SK-N-SH treated with all-trans-retinoic acid at 6 μM for 48 hours (cell line): ENCODE measurements around the gene STEAP2.

Experiments
- ATAC-seq: fragments of 200-7000 bp; cut with Tn5 transposase; 3 replicates; pipeline ENCODE4 v1.9.1; 2020; ENCODE audit warnings: mild to moderate bottlenecking, moderate library complexity
- ARNTL ChIP-seq: fragments of 450-650 bp; formaldehyde crosslinking; IDR thresholded peaks from 2 replicates; pipeline ENCODE4 v1.5.0; 2020; ENCODE audit warnings: low read depth, mild to moderate bottlenecking, moderate library complexity, borderline replicate concordance
- BACH2 ChIP-seq: fragments of 250-450 bp; sonication (Bioruptor Pico); IDR thresholded peaks from 2 replicates; pipeline ENCODE4 v1.9.0; 2021; ENCODE audit warnings: mild to moderate bottlenecking, borderline replicate concordance
- CREB5 ChIP-seq: fragments of 250-450 bp; sonication (Bioruptor Pico); IDR thresholded peaks from 2 replicates; pipeline ENCODE4 v1.5.1; 2020; ENCODE audit warnings: low read depth, mild to moderate bottlenecking, moderate library complexity
- CSDC2 ChIP-seq: fragments of 250-450 bp; sonication (Bioruptor Pico); IDR thresholded peaks from 2 replicates; pipeline ENCODE4 v1.5.0; 2020; ENCODE audit warnings: mild to moderate bottlenecking, moderate library complexity
- CSRNP3 ChIP-seq: fragments of 250-450 bp; sonication (Bioruptor Pico); IDR thresholded peaks from 2 replicates; pipeline ENCODE4 v1.5.1; 2021; ENCODE audit warnings: mild to moderate bottlenecking, moderate library complexity
- ESRRG ChIP-seq: fragments of 250-450 bp; sonication (Bioruptor Pico); IDR thresholded peaks from 2 replicates; pipeline ENCODE4 v1.6.1; 2021; ENCODE audit warnings: mild to moderate bottlenecking
- GLIS3 ChIP-seq: fragments of 250-450 bp; sonication (Bioruptor Pico); IDR thresholded peaks from 2 replicates; pipeline ENCODE4 v1.5.0; 2020; ENCODE audit warnings: mild to moderate bottlenecking, moderate library complexity
- ISL1 ChIP-seq: fragments of 250-450 bp; sonication (Bioruptor Pico); IDR thresholded peaks from 2 replicates; pipeline ENCODE4 v2.1.2; 2022; ENCODE audit warnings: mild to moderate bottlenecking, moderate library complexity
- OSR1 ChIP-seq: fragments of 250-450 bp; sonication (Bioruptor Pico); IDR thresholded peaks from 2 replicates; pipeline ENCODE4 v1.8.0; 2022; ENCODE audit warnings: moderate library complexity, mild to moderate bottlenecking, inconsistent platforms
- PATZ1 ChIP-seq: fragments of 250-450 bp; sonication (Bioruptor Pico); IDR thresholded peaks from 2 replicates; pipeline ENCODE4 v1.8.0; 2020; ENCODE audit warnings: mild to moderate bottlenecking, moderate library complexity, borderline replicate concordance
- POU6F1 ChIP-seq: fragments of 250-450 bp; sonication (Bioruptor Pico); IDR thresholded peaks from 2 replicates; pipeline ENCODE4 v1.8.0; 2021; ENCODE audit warnings: low read depth, mild to moderate bottlenecking, moderate library complexity, borderline replicate concordance
- PPARA ChIP-seq: fragments of 250-450 bp; sonication (Bioruptor Pico); IDR thresholded peaks from 2 replicates; pipeline ENCODE4 v1.5.0; 2020; ENCODE audit warnings: mild to moderate bottlenecking, borderline replicate concordance
- RARB ChIP-seq: fragments of 250-450 bp; sonication (Bioruptor Pico); IDR thresholded peaks from 2 replicates; pipeline ENCODE4 v1.8.0; 2021; ENCODE audit warnings: mild to moderate bottlenecking, moderate library complexity
- TCF4 ChIP-seq: fragments of 250-450 bp; sonication (Bioruptor Pico); IDR thresholded peaks from 2 replicates; pipeline ENCODE4 v1.8.0; 2021; ENCODE audit warnings: mild to moderate bottlenecking, moderate library complexity, borderline replicate concordance
- TSHZ2 ChIP-seq: fragments of 250-450 bp; sonication (Bioruptor Pico); IDR thresholded peaks from 2 replicates; pipeline ENCODE4 v1.5.0; 2020; ENCODE audit warnings: mild to moderate bottlenecking, moderate library complexity
- ZC3H10 ChIP-seq: fragments of 250-450 bp; sonication (Bioruptor Pico); IDR thresholded peaks from 2 replicates; pipeline ENCODE4 v1.5.1; 2021; ENCODE audit warnings: mild to moderate bottlenecking, moderate library complexity
- ZFP3 ChIP-seq: fragments of 250-450 bp; sonication (Bioruptor Pico); IDR thresholded peaks from 2 replicates; pipeline ENCODE4 v1.5.0; 2020; ENCODE audit warnings: mild to moderate bottlenecking, moderate library complexity
- ZNF565 ChIP-seq: fragments of 450-650 bp; formaldehyde crosslinking; conservative IDR thresholded peaks from 2 replicates; pipeline ENCODE4 v1.5.0; 2020; ENCODE audit warnings: low read depth, mild to moderate bottlenecking, moderate library complexity
- ZNF70 ChIP-seq: fragments of 450-650 bp; formaldehyde crosslinking; IDR thresholded peaks from 2 replicates; pipeline ENCODE4 v1.5.0; 2020; ENCODE audit warnings: mild to moderate bottlenecking, moderate library complexity

The STEAP2 gene

GRCh38 chr7:90192876-90193750 lies 18.4 kb upstream of the STEAP2 start:
- ATAC-seq = no peak
- no peak for TF ChIP-seq CSDC2 (CRISPR knock-in tag)
- no peak for TF ChIP-seq OSR1 (CRISPR knock-in tag)
- TF ChIP-seq ARNTL = no peak
- TF ChIP-seq BACH2 (CRISPR knock-in tag) = no peak
- TF ChIP-seq CREB5 (CRISPR knock-in tag) = no peak
- TF ChIP-seq GLIS3 (CRISPR knock-in tag) = no peak
- no peak for TF ChIP-seq POU6F1
- TF ChIP-seq ZFP3 (CRISPR knock-in tag) = no peak
- TF ChIP-seq ZNF565 = no peak
- no peak for TF ChIP-seq TSHZ2 (CRISPR knock-in tag)
- no peak for TF ChIP-seq PPARA (CRISPR knock-in tag)
- TF ChIP-seq PATZ1 (CRISPR knock-in tag) = no peak
- TF ChIP-seq ISL1 (CRISPR knock-in tag) = no peak
- TF ChIP-seq ZC3H10 (CRISPR knock-in tag) = no peak
- TF ChIP-seq CSRNP3 (CRISPR knock-in tag) = no peak
- TF ChIP-seq ESRRG (CRISPR knock-in tag) = no peak

GRCh38 chr7:90194911-90195809 lies 16.4 kb upstream of the STEAP2 start:
- ATAC-seq = no peak
- TF ChIP-seq ISL1 (CRISPR knock-in tag) = no peak
- TF ChIP-seq TCF4 (CRISPR knock-in tag) = no peak
- no peak for TF ChIP-seq CSDC2 (CRISPR knock-in tag)
- no peak for TF ChIP-seq ZC3H10 (CRISPR knock-in tag)
- TF ChIP-seq ZNF70 (CRISPR knock-in tag) = no peak
- TF ChIP-seq CSRNP3 (CRISPR knock-in tag) = no peak
- no peak for TF ChIP-seq CREB5 (CRISPR knock-in tag)
- TF ChIP-seq TSHZ2 (CRISPR knock-in tag) = no peak
- no peak for TF ChIP-seq ESRRG (CRISPR knock-in tag)
- no peak for TF ChIP-seq RARB (CRISPR knock-in tag)
- TF ChIP-seq POU6F1 = no peak
